ENCODE measurements around the gene MYL6B.

MYL6B gene

DNA sequence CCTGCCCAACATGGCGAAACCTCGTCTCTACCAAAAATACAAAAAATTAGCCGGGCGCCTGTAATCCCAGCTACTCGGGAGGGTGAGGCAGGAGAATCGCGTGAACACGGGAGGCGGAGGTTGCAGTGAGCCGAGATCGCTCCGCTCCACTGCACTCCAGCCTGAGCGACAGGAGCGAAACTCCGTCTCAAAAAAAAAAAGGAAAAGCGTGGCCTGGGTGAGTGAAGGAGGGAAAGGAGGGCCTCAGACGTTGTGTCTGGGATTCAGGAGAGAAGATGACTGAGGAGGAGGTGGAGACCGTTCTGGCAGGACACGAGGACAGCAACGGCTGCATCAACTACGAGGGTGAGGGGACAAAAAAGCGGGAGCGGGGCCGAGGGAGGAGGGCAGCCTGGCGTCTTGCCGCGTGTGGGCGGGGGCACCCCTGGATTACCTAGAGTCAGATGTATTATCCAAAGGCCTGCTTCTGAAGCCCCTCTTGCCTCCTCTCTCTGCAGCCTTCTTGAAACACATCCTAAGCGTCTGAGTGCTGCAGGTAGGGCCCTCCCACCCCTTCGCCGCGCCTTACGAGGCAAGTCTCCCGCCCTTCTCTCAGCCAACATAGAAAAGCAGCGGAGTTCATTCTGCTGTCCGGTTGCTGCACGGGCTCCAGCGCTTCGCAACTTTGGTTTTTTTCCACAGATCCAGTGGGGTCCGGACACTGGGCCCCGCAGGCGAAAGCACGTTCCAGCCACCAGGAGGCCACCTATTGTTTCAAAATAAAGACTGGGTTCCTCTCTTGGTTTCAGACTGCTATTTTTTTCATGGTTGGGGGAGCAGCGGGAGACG, 5.0 kb downstream of the MYL6B start:
- in situ Hi-C loops (cut with MboI; ENCODE audit: low sequenced_read_pairs, unreplicated experiment), result no loop called here
- DNase-seq (ENCODE audit: low spot score), result peak; percentile 85
- TF ChIP-seq, protein P1, sequence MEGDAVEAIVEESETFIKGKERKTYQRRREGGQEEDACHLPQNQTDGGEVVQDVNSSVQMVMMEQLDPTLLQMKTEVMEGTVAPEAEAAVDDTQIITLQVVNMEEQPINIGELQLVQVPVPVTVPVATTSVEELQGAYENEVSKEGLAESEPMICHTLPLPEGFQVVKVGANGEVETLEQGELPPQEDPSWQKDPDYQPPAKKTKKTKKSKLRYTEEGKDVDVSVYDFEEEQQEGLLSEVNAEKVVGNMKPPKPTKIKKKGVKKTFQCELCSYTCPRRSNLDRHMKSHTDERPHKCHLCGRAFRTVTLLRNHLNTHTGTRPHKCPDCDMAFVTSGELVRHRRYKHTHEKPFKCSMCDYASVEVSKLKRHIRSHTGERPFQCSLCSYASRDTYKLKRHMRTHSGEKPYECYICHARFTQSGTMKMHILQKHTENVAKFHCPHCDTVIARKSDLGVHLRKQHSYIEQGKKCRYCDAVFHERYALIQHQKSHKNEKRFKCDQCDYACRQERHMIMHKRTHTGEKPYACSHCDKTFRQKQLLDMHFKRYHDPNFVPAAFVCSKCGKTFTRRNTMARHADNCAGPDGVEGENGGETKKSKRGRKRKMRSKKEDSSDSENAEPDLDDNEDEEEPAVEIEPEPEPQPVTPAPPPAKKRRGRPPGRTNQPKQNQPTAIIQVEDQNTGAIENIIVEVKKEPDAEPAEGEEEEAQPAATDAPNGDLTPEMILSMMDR (IDR thresholded peaks at IDR 0.05; ENCODE audit: borderline replicate concordance, control extremely low read depth, extremely low read depth, insufficient read depth, missing control alignments), result peak; percentile 39

DNA sequence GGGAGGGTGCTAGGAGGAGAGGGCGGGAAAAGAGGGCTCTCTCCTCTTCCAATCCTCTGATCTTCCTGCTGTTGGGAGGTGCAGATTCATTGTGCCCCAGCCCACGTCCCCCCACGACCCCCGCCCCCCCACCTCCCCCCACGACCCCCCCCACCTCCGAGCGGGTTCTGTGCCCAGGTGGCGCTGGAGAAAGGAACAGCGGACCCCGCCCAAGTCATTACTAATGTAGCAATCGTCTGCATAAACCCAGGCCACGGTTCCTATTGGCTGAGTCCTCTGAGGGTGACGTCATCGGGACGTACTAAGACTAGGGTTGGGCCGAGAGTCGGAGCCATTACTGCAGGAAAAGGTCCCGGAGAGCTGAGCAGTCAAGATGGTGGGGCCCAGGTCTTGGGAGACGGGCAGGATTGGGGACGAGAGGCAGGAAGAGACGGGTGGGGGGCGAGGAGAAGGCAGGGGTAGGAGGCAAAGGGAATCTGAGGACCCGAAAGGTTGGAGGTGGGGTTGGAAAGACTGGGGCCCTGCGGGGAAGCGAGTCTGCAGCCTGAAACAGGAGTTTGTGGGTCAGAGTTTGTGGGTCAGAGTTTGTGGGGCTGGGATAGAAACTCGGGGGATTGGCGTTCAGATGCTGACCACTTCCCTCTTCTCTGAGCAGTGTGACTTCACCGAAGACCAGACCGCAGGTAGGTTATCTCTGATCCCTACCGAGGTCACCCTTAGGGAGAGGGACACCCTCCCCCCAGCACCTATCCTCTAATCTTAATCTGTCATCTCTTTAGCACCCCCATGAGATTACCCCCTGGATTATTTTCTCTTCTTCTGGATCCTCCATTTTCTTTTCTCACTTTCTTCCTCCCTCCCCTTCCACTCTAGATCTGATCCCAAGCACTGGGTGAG, 5.9 kb downstream of the MYL6B start, which contains the start of gene MYL6:
MYL6 (plus strand) TSS at position 331 of the 897 bp plus-strand sequence; CDS start at position 374, 43 bp downstream.
- in situ Hi-C loops (cut with MboI; ENCODE audit: low sequenced_read_pairs, unreplicated experiment), result no loop called here
- TF ChIP-seq, protein P1 (IDR thresholded peaks at IDR 0.05; ENCODE audit: borderline replicate concordance, control extremely low read depth, extremely low read depth, insufficient read depth, missing control alignments), result no peak
- DNase-seq (ENCODE audit: low spot score), result peak; percentile 94

DNA sequence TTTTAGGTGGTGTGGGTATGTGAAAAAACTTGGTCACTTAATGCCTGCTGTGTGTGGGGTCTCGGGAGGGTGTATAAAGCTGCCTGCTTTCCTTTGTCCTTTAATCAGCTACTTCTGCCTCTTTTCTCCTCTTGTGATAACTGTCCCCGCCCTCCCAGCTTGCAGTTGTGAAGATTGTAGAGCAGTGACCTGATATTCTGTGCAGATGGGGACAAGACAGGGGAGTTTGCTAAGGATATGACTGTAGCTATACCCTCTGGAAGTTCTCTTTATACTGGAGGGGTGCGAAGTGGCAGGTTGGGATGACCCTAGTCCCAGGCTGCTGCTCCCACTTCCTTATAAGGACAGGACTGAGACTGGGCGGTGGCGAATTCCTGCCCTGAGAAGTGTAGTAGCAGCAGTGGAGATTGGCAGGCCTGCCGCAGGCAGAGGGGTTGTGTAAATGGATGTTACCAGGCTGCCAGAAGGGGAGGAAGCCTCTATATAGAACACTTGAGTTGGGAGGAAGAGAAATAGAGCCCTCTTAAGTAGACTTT, 6.6 kb downstream of the MYL6B start:
- TF ChIP-seq, protein P1 (IDR thresholded peaks at IDR 0.05; ENCODE audit: borderline replicate concordance, control extremely low read depth, extremely low read depth, insufficient read depth, missing control alignments), result no peak
- DNase-seq (ENCODE audit: low spot score), result no peak
- in situ Hi-C loops (cut with MboI; ENCODE audit: low sequenced_read_pairs, unreplicated experiment), result no loop called here

DNA sequence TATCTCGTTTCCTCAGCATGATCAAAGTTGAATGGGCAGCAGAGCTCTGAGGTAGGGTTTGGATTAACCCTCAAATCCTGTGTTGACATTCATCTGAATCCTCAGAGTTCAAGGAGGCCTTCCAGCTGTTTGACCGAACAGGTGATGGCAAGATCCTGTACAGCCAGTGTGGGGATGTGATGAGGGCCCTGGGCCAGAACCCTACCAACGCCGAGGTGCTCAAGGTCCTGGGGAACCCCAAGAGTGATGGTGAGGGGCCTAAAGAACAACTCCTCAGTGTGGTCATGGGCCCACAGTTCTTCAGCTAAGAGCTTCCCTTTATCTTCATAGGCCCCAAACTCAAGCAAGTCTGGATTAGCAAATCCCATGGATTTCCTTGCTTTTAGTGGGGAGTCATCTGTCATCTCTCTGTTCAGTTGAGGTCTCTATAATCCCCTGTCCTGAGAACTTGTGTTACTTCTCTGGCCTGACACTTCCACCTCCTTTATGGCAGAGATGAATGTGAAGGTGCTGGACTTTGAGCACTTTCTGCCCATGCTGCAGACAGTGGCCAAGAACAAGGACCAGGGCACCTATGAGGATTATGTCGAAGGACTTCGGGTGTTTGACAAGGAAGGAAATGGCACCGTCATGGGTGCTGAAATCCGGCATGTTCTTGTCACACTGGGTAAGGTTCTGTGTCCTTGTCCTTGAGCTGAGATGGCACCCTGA, 7.2 kb downstream of the MYL6B start:
- in situ Hi-C loops (cut with MboI; ENCODE audit: low sequenced_read_pairs, unreplicated experiment), result no loop called here
- TF ChIP-seq, protein P1 (IDR thresholded peaks at IDR 0.05; ENCODE audit: borderline replicate concordance, control extremely low read depth, extremely low read depth, insufficient read depth, missing control alignments), result no peak
- DNase-seq (ENCODE audit: low spot score), result no peak

DNA sequence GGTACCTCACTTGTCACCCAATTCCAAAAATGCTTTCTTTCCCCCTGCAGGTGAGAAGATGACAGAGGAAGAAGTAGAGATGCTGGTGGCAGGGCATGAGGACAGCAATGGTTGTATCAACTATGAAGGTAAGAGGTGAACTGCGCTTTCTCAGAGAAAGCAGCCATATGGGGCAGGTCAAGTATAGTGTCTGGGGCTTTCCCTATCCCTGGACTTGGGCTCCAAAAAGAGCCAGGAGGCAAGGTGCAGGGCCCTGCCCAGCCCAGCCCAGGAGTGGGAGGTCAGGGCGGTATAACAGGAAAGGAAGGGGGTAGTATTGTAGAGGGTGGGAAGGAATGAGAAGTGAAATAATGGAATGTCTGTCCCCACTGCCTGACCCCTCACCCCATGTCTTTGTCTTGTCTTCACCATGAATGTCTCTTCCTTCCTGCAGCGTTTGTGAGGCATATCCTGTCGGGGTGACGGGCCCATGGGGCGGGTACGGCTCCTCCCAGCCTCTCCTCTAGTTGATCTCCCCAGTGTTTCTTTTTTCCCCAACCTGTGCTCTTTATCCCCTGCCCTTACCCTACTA, 7.9 kb downstream of the MYL6B start:
- in situ Hi-C loops (cut with MboI; ENCODE audit: low sequenced_read_pairs, unreplicated experiment), result no loop called here
- peak; percentile 54 for DNase-seq (ENCODE audit: low spot score)
- TF ChIP-seq, protein P1 (IDR thresholded peaks at IDR 0.05; ENCODE audit: borderline replicate concordance, control extremely low read depth, extremely low read depth, insufficient read depth, missing control alignments), result no peak

Measured in GM13976 (cell line).